Endometrial microvascular endothelial cells (primary cell): Measurements from ENCODE around the gene OR2C1. TPM values are rescaled to one million over a fixed set of nuclear protein-coding genes. Genes with fewer than 3 reads are reported as not detected.

ENCODE experiments used
- in situ Hi-C: cut with HindIII; loops from 2 replicates; pipeline ENCODE4 v1.10.0; 2017; ENCODE audit warnings: low sequenced_read_pairs, low pct_unique_long_range_greater_than_20kb; ENCODE audit errors: inconsistent ontology term
- total RNA-seq: library from RNA; depleted of rRNA; stranded (reverse); fragments of >200 nt; gene quantifications from one replicate; pipeline ENCODE4 v1.2.3, GENCODE V29; 2015; ENCODE audit errors: inconsistent ontology term

The OR2C1 gene
- total RNA-seq, 1 donor from 2014 or later, result not detected

- in situ Hi-C loops, result no loop called here
These were observed 27.4 kb downstream of the OR2C1 start for GRCh38 chr16:3383045-3383448.

GRCh38 chr16:3388325-3388724 lies 32.6 kb downstream of the OR2C1 start:
- in situ Hi-C loops, result no loop called here

GRCh38 chr16:3389663-3390338 lies 34.1 kb downstream of the OR2C1 start:
- in situ Hi-C loops, result no loop called here

GRCh38 chr16:3400446-3400778 lies 44.7 kb downstream of the OR2C1 start:
- in situ Hi-C loops, result no loop called here

GRCh38 chr16:3400779-3401688 lies 45.3 kb downstream of the OR2C1 start, which contains the start of the genes ZNF174 and ZSCAN32:
TSS of gene ZNF174 (plus strand) at chr16:3401215. CDS start at chr16:3402005, 790 bp downstream.
TSS of gene ZSCAN32 (minus strand) at chr16:3401004. CDS start at chr16:3397557, 3,447 bp downstream.
- in situ Hi-C loops, result no loop called here

GRCh38 chr16:3401719-3402397 lies 46.2 kb downstream of the OR2C1 start:
- in situ Hi-C loops, result no loop called here

Other genes with a start within 250 kb of the OR2C1 start
- 16.2 TPM for gene ZNF205, start 243.3 kb upstream of the OR2C1 start, total RNA-seq
- 3.5 TPM for gene ZNF213, start 220.9 kb upstream of the OR2C1 start, total RNA-seq
- gene OR1F1, start 167.7 kb upstream of the OR2C1 start, total RNA-seq, result not detected
- 9.8 TPM for gene ZNF200, start 120.7 kb upstream of the OR2C1 start, total RNA-seq
- not detected for gene MEFV, start 99.3 kb upstream of the OR2C1 start, total RNA-seq
- 44.5 TPM for gene ZNF263, start 72.4 kb upstream of the OR2C1 start, total RNA-seq
- 0.93 TPM for gene TIGD7, start 50.5 kb upstream of the OR2C1 start, total RNA-seq
- 9.4 TPM for gene ZNF75A, start 50.4 kb upstream of the OR2C1 start, total RNA-seq
- 8.6 TPM for gene ZSCAN32, start 45.1 kb downstream of the OR2C1 start, total RNA-seq
- 10.2 TPM for gene ZNF174, start 45.3 kb downstream of the OR2C1 start, total RNA-seq
- gene ZNF597, start 87.6 kb downstream of the OR2C1 start, total RNA-seq, result 1.7 TPM
- gene NAA60, start 87.8 kb downstream of the OR2C1 start, total RNA-seq, result 14.8 TPM
- gene C16orf90, start 139.6 kb downstream of the OR2C1 start, total RNA-seq, result not detected
- gene CLUAP1, start 145.1 kb downstream of the OR2C1 start, total RNA-seq, result 3.9 TPM
- 5.2 TPM for gene NLRC3, start 221.5 kb downstream of the OR2C1 start, total RNA-seq